ENCODE data around the gene LGALS1. TPM values are rescaled to one million over a fixed set of nuclear protein-coding genes. Genes with fewer than 3 reads are reported as not detected.

The LGALS1 gene
- total RNA-seq, 1 donor from 2014 or later = 2,760 TPM

DNA sequence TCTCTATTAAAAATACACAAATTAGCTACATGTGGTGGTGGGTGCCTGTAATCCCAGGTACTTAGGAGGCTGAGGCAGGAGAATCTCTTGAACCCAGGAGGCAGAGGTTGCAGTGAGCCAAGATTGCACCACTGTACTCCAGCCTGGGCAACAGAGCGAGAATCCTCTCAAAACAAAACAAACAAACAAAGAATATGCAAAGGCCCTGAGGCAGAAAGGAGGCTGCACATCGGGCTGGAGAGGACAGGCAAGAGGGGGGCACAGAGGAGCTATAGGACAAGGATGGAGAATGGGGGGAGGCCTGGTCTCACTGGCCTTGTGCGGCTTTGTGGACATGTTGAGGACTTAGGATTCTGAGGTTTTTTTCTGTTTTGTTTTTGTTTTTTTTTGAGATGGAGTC, 29.8 kb downstream of the LGALS1 start:
- no peaks in the 10 kb centered on the region for H3K4me1 Mint-ChIP-seq (ENCODE audit: low read depth)
- H3K36me3 Mint-ChIP-seq (ENCODE audit: low read depth) = peaks cover 3% of the 10 kb centered on the region
- no peak for DNase-seq (ENCODE audit: low spot score)
- no peaks in the 10 kb centered on the region for H3K9me3 Mint-ChIP-seq (ENCODE audit: low read depth)
- no peaks in the 10 kb centered on the region for H3K27me3 Mint-ChIP-seq (ENCODE audit: low read depth)
- TF ChIP-seq, protein P1, sequence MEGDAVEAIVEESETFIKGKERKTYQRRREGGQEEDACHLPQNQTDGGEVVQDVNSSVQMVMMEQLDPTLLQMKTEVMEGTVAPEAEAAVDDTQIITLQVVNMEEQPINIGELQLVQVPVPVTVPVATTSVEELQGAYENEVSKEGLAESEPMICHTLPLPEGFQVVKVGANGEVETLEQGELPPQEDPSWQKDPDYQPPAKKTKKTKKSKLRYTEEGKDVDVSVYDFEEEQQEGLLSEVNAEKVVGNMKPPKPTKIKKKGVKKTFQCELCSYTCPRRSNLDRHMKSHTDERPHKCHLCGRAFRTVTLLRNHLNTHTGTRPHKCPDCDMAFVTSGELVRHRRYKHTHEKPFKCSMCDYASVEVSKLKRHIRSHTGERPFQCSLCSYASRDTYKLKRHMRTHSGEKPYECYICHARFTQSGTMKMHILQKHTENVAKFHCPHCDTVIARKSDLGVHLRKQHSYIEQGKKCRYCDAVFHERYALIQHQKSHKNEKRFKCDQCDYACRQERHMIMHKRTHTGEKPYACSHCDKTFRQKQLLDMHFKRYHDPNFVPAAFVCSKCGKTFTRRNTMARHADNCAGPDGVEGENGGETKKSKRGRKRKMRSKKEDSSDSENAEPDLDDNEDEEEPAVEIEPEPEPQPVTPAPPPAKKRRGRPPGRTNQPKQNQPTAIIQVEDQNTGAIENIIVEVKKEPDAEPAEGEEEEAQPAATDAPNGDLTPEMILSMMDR (IDR thresholded peaks at IDR 0.05) = no peak
- H3K4me3 Mint-ChIP-seq (ENCODE audit: unreplicated experiment) = no peak overlapping the region
- H3K27ac Mint-ChIP-seq (ENCODE audit: unreplicated experiment) = no peak overlapping the region

DNA sequence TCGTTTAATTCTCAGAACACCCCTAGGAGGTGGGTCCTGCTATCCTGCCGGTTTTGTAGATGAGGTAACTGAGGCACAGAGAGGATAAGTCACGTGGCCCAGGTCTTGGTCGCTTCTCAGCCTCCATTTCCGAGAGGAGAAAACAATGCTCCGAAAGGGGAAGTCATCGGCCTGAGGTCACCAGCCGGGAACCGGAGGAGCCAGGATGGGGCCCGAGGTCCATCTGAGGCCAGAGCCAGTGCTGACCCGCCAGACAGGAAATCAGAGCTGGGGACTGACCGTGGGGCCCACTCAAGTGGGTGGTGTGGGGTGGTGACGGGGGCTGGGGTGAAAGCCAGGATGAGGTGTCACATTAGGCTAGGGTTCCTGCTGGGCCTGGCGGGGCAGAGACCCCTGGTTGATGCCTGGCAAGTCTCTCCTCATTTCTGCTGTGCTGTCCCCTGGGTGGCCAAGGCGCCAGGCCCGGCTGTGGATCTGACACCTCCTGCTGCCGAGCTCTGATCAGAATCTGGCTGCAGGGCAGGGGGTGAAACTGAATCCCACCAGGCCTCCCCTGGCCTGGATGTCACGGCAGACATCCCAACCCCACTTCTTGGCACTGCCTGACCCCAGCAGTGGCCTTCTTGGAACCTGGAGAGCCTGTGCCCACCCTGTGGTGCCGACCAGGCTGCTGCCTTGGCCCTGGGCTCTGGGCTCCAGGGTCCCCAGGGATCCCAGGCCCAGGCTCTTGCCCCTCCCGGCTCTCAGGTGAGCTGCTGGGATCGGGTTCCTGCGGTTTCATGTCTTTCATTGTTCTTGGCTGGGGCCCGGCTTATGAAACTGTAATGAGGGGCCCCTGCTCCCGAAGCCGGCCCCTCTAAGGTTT, 33.4 kb downstream of the LGALS1 start:
- H3K36me3 Mint-ChIP-seq (ENCODE audit: low read depth) = peaks cover 3% of the 10 kb centered on the region
- TF ChIP-seq, protein P1 (IDR thresholded peaks at IDR 0.05) = no peak
- no peak for DNase-seq (ENCODE audit: low spot score)
- no peaks in the 10 kb centered on the region for H3K9me3 Mint-ChIP-seq (ENCODE audit: low read depth)
- no peak overlapping the region for H3K4me3 Mint-ChIP-seq (ENCODE audit: unreplicated experiment)
- no peaks in the 10 kb centered on the region for H3K27me3 Mint-ChIP-seq (ENCODE audit: low read depth)
- H3K27ac Mint-ChIP-seq (ENCODE audit: unreplicated experiment) = no peak overlapping the region
- H3K4me1 Mint-ChIP-seq (ENCODE audit: low read depth) = no peaks in the 10 kb centered on the region

DNA sequence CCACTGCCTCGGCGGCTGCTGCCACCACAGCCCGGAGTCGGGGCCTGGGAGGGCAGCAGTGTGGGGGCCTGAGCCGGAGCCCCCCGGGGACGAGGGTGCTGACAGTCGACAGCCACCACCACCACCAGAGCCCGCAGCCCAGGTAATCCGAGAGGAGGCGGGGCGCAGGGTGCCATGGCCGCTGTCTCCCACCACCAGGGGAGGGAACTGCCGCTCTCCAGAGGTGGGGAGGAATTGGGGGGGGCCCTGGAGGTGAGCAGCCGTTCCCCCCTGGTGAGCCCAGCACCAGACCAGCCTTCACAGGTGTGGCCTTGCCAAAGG, 34.0 kb downstream of the LGALS1 start:
- Mint-ChIP-seq H3K36me3 (ENCODE audit: low read depth) (peaks cover 3% of the 10 kb centered on the region), H3K9me3 (ENCODE audit: low read depth) (no peaks in the 10 kb centered on the region), H3K4me3 (ENCODE audit: unreplicated experiment) (no peak overlapping the region), H3K27ac (ENCODE audit: unreplicated experiment) (no peak overlapping the region), H3K4me1 (ENCODE audit: low read depth) (no peaks in the 10 kb centered on the region), H3K27me3 (ENCODE audit: low read depth) (no peaks in the 10 kb centered on the region)
- DNase-seq (ENCODE audit: low spot score) = no peak
- TF ChIP-seq, protein P1 (IDR thresholded peaks at IDR 0.05) = no peak

DNA sequence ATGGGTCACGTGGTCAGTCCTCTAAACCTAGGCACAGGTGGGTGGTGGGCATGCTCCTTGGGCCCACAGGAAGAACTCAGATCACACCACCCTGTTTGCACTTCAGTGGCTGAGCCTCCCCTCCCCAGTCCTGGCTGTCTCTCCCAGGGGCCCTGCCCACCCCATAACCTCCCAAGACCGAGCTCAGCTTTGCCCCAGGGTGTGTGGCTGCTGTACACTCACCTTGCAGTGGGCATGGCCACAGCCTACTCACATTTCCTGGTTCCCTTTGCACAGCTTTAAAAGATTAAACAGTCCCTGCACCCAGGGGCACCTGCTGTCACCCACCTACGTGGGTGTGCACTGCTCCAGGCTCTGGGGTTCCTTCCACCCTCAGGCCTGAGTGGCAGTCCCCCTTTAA, 35.2 kb downstream of the LGALS1 start:
- Mint-ChIP-seq H3K4me3 (ENCODE audit: unreplicated experiment) (no peak overlapping the region), H3K27me3 (ENCODE audit: low read depth) (no peaks in the 10 kb centered on the region), H3K36me3 (ENCODE audit: low read depth) (peaks cover 2% of the 10 kb centered on the region), H3K27ac (ENCODE audit: unreplicated experiment) (no peak overlapping the region), H3K4me1 (ENCODE audit: low read depth) (no peaks in the 10 kb centered on the region), H3K9me3 (ENCODE audit: low read depth) (no peaks in the 10 kb centered on the region)
- DNase-seq (ENCODE audit: low spot score) = no peak
- TF ChIP-seq, protein P1 (IDR thresholded peaks at IDR 0.05) = no peak

DNA sequence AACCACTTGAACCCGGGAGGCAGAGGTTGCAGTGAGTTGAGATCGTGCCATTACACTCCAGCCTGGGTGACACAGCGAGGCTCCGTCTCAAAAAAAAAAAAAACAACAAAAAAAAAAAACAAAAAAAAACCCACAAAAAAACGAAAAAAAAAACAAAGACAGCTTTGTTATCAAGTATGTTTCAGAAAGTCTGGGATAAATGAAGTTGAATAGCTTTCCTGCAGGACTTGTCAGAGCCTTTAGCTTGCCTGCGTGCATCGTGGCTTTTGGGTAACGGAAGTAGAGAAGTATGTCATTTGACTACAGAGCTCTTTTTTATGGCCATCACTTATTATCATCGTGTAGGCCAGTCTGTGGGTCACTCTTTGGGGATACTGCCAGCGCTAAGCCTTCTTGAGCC, 36.1 kb downstream of the LGALS1 start:
- Mint-ChIP-seq H3K27me3 (ENCODE audit: low read depth) (no peaks in the 10 kb centered on the region), H3K4me3 (ENCODE audit: unreplicated experiment) (no peak overlapping the region), H3K4me1 (ENCODE audit: low read depth) (no peaks in the 10 kb centered on the region), H3K9me3 (ENCODE audit: low read depth) (no peaks in the 10 kb centered on the region), H3K36me3 (ENCODE audit: low read depth) (peaks cover 2% of the 10 kb centered on the region), H3K27ac (ENCODE audit: unreplicated experiment) (no peak overlapping the region)
- TF ChIP-seq, protein P1 (IDR thresholded peaks at IDR 0.05) = no peak
- DNase-seq (ENCODE audit: low spot score) = no peak

Data from chondrocyte (in vitro differentiated cells).